ENCODE results near the gene SETD6.

SETD6 gene

DNA sequence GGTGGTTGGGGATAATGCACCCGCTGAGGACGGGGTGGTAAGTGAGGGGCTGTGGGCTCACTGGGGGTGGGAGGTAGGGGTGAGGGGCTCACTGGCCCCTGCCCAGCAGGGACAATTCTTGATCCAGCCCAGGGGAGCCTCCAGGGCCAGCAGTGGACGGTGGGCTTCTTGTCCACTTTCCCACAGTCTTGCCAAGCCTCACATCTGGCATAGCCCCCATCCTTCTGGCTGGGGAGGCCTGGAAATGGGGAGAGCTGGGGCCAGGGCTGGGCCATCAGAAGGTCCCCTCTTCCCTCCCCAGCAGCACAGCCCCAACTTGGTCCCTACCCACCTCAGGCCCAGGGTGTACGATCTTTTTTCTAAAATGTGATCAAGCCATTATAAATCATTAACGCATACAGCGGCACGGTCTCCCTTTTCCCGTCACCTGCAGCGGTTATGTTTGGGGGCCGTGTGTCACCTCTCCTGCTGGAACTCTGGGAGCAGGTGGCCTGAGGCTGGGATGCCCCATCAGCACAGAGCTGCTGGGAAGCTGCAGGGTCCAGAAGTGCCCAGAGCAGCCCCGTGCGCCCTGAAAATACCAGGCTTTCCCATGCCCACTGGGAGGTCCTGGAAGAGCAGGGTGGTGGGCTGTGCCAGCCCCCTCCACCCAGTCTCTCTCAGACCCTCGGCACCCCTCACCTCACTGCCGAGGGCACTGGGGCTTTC, 7.2 kb upstream of the SETD6 start:
- DNase-seq (ENCODE audit: low spot score): no peak

DNA sequence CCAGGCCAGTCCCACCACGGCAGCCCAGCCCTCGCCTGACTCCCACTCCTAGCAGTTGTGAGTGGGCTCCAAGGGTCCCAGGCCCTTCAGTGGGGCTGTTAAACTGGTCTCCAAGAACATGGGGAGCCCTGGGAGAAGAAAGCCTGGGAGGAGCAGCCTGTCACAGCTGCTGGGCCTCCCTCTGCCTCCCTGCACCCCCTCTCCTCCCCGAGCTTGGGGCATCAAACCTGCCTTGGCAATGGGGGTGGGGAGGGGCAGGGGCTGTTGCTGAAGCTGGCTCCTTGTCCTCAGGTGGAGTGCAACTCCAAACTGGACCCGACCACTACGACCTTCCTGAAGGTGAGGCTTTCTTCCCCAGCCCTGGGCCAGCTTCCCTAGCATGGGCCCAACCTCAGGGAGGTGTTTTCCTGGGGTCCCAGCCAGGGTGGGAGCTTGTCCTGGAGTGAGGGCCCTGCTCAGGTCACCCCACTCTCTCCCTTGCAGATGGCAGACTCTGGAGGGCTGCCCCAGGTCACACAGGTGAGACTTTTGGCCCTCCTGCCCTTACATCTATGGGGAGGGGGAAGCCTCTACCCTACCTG, 6.6 kb upstream of the SETD6 start:
- DNase-seq (ENCODE audit: low spot score): no peak

DNA sequence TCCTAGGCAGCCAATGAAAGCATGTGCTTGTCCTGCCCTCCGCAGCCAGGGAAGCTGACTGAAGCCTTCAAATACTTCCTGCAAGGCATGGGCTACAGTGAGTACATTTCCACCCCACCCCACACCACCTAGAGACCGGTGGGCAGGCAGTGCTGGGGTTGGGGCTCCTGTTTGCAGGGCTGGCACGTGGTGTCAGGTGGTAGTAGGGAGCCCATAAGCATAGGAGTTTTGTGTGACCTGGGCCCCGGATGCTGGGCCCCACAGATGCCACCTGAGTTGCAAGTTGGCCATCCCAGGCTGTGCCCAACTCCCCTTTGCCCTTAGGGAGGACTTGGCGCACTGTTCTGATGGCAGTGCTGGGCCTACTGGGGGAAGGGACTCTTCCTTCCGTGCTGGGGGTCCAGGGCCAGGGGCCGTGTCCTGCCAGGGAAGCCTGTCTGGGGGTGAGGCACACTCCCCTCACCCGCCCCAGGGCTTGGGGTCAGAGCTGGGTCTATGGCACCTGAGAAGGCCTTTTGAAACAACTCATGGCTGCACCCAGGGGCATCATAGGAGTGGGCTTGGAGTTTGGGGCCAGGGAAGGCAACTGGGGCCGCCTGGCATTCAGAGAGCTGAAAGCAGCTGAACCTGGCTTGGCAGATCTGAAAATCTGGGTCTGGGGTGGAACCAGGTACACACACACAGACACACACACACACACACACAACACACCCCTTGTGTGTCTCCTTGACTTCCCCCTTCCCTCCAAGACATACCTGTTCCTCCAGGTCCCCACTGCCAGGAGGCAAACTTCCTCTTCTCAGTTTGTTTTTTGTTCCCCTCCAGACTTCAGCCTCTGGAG, 5.8 kb upstream of the SETD6 start:
- no peak for DNase-seq (ENCODE audit: low spot score)

DNA sequence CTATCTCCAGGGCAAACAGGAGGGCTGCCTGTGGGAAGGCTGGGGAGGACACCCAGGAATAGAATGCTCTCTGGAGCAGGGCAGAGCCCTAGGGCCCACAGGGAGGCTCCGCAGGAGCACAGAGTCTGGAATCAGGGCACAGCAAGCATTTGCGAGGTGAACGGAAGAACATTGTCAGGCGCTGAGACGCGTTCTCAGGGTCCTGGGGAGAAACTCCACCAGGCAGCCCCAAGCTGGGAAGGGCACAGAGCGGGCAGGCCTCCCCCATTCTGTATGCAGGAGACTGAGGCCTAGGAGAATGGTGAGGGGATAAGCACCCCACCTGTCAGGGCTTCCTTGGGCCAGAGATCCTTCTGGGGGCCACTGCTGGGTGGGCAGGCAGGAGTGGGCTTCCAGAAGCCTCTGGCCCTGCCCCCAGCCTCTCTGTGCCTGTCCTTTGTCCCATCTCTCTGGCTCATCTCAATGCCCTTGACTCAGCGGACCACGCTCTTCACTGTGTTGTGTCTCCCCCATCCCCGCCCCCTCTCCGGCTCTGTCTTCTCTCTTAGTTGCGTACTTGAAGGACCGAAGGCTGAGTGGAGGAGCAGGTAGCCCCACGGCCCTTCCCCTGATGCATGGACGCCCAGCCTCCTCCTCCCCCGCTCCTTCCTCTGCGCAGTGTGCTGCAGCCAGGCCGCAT, 5.1 kb upstream of the SETD6 start:
- DNase-seq (ENCODE audit: low spot score): no peak

DNA sequence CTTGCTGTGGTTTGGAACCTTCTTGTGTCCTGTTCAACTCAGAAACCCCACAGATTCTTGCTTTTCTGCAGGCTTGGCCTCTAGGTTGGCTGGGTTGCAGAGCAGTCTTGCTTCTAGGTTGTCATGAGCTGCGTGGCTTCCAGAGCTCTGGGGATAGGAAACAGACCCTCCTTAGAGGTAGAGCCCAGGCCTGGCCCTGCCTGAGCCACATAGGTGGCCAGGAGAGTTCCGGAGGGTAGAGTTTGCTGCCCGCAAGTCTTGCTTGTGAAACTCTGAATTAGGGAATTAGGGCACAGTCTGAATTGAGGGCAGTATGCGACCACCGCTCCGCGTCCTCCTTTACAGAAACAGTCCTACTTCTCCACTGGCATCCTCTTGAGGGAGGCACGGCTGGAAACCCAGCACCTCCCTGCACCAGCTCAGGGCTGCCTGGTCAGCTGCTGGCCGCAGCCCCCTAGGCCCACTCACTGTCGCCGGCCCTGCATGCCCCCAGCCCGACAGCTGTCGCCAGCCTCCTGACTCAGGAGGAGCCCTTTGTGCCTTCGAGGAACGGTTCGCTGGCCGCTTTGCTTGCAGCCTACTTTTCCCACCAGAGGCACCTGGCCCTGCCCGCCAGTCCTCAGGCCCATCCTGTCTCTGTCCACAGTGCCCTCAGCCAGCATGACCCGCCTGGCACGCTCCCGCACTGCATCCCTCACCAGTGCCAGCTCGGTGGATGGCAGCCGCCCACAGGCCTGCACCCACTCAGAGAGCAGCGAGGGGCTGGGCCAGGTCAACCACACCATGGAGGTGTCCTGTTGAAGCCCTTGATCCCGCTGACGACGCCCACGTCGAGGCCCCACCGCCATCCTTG, 4.3 kb upstream of the SETD6 start:
- no peak for DNase-seq (ENCODE audit: low spot score)

DNA sequence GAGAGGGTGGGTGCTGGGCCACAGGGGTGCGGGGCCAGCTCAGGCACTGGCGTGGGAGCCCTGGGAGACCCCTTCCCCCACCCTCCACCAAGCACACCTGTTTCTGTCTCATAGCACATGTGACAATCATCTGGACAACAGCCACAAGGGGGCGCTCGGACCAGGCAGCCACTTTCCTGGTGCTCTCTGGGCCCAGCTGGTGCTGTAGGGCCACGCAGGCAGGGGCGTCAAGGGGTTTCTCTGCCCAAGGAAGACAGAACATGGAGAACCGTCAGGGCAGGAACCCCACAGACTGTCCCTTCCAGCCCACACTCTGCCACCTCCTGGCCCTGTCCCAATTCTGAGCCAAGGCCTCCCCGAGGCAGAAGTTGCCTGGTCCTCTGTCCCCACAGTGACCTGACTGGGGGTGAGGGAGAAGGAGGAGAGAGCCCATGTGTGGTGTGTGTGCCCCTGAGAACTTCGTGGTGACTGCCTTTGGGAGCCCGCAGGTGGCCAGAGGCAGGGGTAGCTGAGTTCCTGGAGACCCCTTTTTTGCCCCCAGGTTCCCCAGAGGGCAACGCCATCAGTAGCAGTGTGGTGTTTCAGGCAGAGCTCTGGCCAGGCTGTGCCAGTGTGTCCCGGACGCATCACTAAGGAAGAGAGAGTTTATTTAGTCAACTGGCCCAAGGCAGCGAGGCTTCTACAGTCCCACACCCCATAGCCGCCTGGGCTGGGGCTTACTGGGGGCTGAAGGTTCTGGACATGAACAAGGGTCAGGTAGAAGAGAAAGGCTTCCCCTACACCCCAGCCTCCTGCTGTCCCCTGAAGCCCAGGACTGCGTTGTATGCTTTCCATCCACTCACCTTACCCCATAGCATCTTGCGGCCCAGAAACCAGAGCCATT, 3.1 kb upstream of the SETD6 start:
- peak; percentile 55 for DNase-seq (ENCODE audit: low spot score)

DNA sequence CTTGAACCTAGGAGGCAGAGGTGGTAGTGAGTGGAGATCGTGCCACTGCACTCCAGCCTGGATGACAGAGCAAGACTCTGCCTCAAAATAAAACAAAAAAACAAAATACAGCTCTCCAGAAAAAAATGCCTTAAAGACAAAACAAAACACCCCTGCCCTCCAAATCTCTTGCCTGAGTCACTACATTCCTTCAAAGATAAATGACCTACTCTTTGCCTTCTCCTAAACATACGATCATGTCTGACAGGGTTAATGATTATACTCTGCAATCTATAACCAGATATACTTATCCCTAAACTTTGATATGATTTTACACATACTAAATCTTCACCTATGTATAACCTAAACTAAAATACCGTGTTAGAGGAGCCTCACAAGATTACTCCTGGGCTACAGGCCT, 1.4 kb upstream of the SETD6 start:
- no peak for DNase-seq (ENCODE audit: low spot score)

DNA sequence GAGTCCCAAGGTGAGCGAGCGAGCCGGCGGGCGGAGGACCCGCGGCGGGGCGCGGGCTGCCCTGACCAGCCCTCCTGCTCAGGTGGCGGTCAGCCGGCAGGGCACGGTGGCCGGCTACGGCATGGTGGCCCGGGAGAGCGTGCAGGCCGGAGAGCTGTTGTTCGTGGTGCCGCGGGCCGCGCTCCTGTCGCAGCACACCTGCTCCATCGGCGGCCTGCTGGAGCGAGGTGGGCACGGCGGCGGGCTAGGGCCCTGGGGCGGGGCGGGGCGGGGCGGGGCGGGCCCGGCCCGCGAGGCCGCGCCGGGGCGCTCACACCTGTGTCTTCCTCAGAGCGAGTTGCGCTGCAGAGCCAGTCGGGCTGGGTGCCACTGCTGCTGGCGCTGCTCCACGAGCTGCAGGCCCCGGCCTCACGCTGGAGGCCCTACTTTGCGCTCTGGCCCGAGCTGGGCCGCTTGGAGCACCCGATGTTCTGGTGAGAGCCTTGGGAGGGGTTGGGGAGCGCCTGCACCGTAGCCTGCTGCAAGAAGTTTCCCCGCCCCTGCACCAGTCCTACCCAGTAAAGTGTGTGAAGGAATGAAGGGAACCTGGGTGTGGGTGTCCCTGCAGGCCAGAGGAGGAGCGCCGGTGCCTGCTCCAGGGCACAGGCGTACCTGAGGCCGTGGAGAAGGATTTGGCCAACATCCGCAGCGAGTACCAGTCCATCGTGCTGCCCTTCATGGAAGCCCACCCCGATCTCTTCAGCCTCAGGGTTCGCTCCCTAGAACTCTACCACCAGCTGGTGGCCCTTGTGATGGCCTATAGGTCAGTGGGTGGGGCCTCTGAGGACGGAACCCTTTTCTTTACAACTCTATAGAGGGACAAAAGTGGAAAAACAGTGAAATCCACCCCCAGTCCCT, 802 bp downstream of the SETD6 start:
- no peak for DNase-seq (ENCODE audit: low spot score)

DNA sequence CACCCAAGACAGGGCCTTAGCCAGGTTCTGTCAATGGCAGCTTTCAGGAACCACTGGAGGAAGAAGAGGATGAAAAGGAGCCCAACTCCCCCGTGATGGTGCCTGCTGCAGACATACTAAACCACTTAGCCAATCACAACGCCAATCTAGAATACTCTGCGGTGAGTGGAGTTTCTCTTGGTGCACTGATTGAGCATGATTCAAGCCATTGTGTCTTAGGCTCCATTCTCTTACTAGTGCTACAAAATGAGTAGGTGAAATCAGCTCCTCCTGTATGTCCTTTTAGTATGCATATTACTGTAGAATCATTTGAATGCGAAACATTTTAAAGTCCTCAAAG, 1.4 kb downstream of the SETD6 start:
- DNase-seq (ENCODE audit: low spot score): no peak

DNA sequence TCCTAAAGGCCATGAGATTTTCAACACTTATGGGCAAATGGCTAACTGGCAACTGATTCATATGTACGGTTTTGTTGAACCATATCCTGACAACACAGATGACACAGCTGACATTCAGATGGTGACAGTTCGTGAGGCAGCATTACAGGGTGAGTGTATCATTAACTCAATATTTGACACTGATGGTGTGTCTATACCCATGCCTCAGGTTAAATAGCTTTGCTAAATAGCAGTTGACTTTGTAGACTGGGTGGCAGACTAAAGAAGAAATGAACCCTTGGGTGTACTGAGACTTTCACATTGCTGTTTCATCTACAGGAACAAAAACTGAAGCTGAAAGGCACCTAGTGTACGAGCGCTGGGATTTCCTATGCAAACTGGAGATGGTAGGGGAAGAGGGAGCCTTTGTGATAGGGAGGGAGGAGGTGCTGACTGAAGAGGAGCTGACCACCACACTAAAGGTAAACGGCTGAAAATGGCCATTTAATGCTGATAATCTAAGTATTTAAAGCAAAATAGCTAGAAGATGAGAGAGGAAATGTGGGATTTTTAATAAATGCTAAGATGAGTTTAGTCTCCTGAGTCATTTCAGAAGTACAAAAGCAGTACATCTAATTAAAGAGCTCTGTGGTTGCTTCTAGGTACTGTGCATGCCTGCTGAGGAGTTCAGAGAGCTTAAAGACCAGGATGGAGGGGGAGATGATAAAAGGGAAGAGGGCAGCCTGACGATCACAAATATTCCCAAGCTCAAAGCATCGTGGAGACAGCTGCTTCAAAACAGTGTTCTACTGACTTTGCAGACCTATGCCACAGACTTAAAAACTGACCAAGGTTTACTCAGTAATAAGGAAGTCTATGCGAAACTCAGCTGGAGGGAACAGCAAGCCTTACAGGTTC, 3.0 kb downstream of the SETD6 start:
- no peak for DNase-seq (ENCODE audit: low spot score)

DNA sequence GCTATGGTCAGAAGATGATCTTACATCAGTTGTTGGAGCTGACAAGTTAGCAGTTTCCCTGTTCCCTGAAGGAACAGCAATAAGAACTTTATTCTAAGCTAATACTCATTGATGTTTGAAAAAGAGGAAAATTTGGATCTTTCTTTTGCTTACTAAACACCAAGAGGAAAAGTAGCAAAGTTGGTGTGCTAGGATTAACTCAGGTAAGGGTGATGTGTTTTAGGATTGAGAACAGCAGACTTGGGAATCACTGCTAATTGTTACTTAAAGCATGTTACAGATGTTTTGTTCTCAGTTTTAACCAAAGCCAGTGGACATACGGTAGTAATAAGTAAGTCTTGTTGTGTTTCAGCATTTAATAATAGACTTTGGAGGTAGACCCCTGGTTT, 3.7 kb downstream of the SETD6 start:
- no peak for DNase-seq (ENCODE audit: low spot score)

DNA sequence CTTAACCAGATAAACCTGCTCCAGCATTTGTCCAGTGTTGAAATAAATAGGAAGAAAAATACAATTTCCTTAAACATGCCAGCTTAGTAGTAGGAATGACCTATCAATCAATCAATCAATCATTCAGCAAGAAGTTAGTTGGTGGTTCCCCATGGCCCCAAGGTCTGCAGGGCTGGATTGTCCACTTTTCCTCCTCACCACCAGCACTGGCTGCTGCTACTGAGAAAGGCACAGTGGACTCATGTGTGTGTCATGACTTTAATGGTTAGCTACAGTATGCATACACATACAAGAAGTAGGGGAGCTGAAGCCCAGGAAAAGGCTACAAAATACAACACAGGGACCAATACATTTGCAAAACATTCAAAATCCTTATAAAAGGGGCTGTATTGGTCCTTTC, 4.4 kb downstream of the SETD6 start:
- DNase-seq (ENCODE audit: low spot score): no peak

DNA sequence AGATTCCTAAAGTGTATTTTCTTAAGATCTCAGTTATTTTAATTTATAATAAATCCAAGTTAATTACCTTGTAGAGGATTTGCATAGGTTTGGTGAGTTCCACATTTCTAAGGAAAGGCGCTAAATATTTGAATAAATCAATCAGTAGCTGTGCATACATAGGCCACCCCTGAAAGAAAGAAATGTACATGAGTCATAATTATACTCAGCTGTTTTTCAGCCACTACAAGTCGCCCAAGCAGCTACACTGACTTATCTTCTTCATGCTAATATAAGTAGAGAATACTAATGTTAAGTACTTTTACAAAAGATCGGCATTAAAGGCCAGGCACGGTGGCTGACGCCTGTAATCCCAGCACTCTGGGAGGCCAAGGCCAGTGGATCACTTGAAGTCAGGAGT, 14.9 kb downstream of the SETD6 start:
- peak; percentile 14 for DNase-seq (ENCODE audit: low spot score)

DNA sequence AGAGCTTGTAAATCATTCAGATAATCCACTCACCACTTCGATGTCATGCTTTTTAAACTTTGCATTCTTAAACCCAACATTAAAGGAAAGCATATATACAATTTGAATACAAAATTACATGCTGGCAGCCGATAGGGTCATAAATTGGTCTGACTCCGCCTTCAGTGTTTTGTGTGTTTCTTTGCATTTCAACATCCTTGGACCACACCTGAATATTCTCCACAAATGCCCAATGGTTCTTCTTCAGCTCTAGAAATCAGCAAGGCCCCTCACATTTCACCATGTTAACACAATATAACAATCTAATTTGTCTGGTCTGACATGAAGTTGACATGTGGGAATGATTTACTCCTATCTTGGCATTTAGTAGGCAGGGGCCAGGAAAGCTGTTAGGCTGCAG, 17.1 kb downstream of the SETD6 start:
- no peak for DNase-seq (ENCODE audit: low spot score)

DNA sequence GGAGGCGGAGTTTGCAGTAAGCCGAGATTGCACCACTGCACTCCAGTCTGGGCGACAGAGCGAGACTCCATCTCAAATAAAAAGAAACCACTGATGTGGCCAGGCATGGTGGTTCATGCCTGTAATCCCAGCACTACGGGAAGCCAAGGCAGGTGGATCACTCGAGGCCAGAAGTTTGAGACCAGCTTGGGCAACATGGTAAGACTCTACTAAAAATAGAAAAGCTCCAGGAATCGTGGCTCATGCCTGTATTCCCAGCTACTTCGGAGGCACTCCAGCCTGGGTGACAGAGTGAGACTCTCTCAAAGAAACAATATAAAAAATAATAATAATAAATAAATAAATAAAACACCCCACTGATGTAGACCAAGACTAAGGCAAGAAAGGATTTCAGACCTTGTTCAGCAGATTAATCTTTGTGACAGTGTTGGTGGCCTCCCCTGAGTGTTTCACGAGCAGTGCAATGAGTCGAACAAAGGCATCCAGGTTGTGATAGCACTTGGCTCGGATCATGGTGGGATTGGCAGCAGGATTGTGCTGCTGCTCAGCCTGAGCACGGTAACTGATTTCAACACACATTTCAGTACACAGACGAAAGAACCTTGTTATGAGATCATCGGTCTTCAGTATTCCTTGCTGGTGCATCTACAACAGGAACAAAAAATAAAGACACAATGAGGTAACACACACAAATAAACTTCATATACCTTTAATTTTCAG, 18.6 kb downstream of the SETD6 start:
- DNase-seq (ENCODE audit: low spot score): no peak

DNA sequence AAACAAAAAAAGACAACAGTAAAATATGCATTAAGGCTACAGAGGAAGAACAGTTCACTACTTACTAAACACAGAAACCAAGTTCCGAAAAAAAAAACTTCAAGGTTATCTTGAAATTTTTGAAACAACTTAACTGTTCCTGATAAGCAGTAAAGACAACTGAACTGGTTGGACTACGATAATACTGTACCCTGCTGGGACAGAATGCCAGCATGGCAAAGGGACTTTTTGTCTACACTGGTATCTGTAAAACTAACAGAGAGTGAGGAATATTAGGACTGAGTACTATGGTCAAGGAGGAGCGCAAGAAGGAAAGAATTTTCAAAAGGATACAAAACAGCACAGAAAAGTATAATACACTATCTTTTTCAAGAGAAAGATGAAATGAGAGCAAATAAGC, 19.8 kb downstream of the SETD6 start:
- DNase-seq (ENCODE audit: low spot score): no peak

DNA sequence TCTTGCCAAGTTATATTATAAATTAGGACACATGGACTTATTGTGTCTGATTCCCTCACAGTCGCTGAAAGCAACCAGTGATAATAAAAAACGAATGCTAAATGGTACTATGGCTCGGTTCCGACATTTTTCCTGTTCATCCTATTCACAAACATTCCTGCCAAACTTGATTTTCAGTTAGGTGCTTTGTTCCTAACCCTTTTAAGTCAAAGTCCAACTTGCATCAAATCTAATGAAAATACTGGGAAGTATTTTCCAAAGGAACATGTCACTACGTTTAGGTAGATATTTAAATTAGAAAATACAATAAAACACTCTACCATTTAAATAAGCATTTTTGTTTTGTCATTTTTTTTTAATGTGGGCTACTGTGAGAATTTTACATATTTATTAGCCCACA, 21.0 kb downstream of the SETD6 start:
- DNase-seq (ENCODE audit: low spot score): no peak

Measured in AG08395 (cell line).